Calu3 (cell line): Measurements from ENCODE around the gene VPS54. TPM values are rescaled to one million over a fixed set of nuclear protein-coding genes. Genes with fewer than 3 reads are reported as not detected.
"Not testable (repeated sequence)": the region's sequence is repeated elsewhere in the genome, so short reads cannot be mapped to it uniquely, and the experiment has no call there.

Experiments used
- BruUV-seq: library from RNA; stranded (reverse); fragments of 400-500 nt; replicated peaks from 2 replicates; lab custom pipeline; 2021; lab: Mats Ljungman, UMichigan
- CTCF ChIA-PET: fragments of 300-600 bp; sonication (Branson Sonifier 250); formaldehyde crosslinking; loops from one replicate; lab custom pipeline; 2022; ENCODE audit warnings: antibody characterized with exemption; lab: Charles Lee
- DNase-seq: peaks from one replicate; pipeline ENCODE4 v3.0.0; 2022
- H3K27ac Mint-ChIP-seq: one replicate; pipeline ENCODE4 v1.8.0; 2022; ENCODE audit warnings: mixed read lengths; ENCODE audit not compliant: unreplicated experiment
- H3K27me3 Mint-ChIP-seq: one replicate; pipeline ENCODE4 v1.8.0; 2022; ENCODE audit warnings: mixed read lengths; ENCODE audit not compliant: unreplicated experiment
- H3K36me3 Mint-ChIP-seq: one replicate; pipeline ENCODE4 v1.8.0; 2022; ENCODE audit warnings: mild to moderate bottlenecking, moderate library complexity, mixed read lengths; ENCODE audit not compliant: insufficient read depth, unreplicated experiment
- H3K4me1 Mint-ChIP-seq: one replicate; pipeline ENCODE4 v1.8.0; 2022; ENCODE audit warnings: mild to moderate bottlenecking, low read depth, mixed read lengths; ENCODE audit not compliant: unreplicated experiment
- H3K4me3 Mint-ChIP-seq: one replicate; pipeline ENCODE4 v1.8.0; 2022; ENCODE audit warnings: mild to moderate bottlenecking, low read depth, moderate library complexity, mixed read lengths; ENCODE audit not compliant: unreplicated experiment
- H3K9me3 Mint-ChIP-seq: one replicate; pipeline ENCODE4 v1.8.0; 2022; ENCODE audit warnings: low read depth, mixed read lengths; ENCODE audit not compliant: unreplicated experiment
- intact Hi-C: fragments of 100-400 bp; cut with micrococcal nuclease; formaldehyde crosslinking; loops from one replicate; pipeline ENCODE4 v1.10.0; 2022; ENCODE audit not compliant: unreplicated experiment
- total RNA-seq: library from RNA; stranded (reverse); gene quantifications from 2 replicates; pipeline ENCODE4 v1.2.3, GENCODE V29; 2022
- TF ChIP-seq, protein P1 (sequence below): fragments of 200-600 bp; IDR thresholded peaks from one replicate; pipeline ENCODE4 v1.8.0; 2022; ENCODE audit warnings: antibody characterized with exemption; ENCODE audit not compliant: unreplicated experiment

VPS54 gene
- total RNA-seq, 1 experiment from 2014 or later = 11.7 TPM

DNA sequence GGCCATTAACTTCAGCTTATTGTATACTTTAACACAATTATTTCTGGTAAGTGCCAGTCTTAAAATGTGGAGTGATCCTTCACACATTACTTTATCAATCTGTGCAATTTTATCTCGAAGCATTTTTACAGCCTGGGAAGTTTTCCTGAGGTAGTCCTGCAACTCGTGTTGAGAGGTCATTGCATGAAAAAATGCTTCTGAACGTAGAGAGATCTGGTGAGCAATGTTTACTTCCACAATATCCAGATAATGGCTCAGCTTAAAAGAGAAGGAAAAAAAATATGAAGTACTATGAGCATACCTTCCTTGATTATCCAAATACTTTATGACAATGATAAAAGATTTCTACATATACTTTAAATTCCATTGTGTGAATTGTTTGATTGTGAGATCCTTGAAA lies 57.0 kb downstream of the VPS54 start:
- TF ChIP-seq, protein P1, sequence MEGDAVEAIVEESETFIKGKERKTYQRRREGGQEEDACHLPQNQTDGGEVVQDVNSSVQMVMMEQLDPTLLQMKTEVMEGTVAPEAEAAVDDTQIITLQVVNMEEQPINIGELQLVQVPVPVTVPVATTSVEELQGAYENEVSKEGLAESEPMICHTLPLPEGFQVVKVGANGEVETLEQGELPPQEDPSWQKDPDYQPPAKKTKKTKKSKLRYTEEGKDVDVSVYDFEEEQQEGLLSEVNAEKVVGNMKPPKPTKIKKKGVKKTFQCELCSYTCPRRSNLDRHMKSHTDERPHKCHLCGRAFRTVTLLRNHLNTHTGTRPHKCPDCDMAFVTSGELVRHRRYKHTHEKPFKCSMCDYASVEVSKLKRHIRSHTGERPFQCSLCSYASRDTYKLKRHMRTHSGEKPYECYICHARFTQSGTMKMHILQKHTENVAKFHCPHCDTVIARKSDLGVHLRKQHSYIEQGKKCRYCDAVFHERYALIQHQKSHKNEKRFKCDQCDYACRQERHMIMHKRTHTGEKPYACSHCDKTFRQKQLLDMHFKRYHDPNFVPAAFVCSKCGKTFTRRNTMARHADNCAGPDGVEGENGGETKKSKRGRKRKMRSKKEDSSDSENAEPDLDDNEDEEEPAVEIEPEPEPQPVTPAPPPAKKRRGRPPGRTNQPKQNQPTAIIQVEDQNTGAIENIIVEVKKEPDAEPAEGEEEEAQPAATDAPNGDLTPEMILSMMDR = no peak
- intact Hi-C loops = no loop called here
- H3K27me3 Mint-ChIP-seq = no peaks in the 10 kb centered on the region
- H3K9me3 Mint-ChIP-seq = no peaks in the 10 kb centered on the region
- H3K36me3 Mint-ChIP-seq = no peaks in the 10 kb centered on the region
- no peak overlapping the region for H3K27ac Mint-ChIP-seq
- no peaks in the 10 kb centered on the region for H3K4me1 Mint-ChIP-seq
- no peak overlapping the region for H3K4me3 Mint-ChIP-seq
- DNase-seq = no peak
- CTCF ChIA-PET = no interaction called here
- BruUV-seq = no TSS peak

DNA sequence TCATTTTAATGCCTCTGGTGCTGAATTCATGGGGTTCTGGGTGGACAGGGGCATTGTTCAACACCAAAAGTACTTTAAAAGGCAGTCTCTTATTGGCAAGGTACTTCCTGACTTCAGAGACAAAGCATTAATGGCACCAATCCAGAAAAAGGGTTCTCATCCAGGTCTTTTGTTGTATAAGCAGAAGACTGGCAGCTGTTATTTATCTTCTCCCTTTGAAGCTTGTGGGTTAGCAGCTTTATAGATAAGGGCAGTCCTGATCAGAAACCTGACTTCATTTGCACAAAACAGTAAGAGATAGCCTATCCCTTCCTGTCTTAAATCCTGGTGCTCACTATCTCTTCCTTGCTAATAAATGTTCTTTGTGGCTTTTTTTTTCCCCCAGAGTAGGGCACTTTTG lies 68.8 kb downstream of the VPS54 start:
- H3K27me3 Mint-ChIP-seq = no peaks in the 10 kb centered on the region
- no peaks in the 10 kb centered on the region for H3K4me1 Mint-ChIP-seq
- BruUV-seq = no TSS peak
- H3K4me3 Mint-ChIP-seq = no peak overlapping the region
- H3K27ac Mint-ChIP-seq = no peak overlapping the region
- H3K36me3 Mint-ChIP-seq = no peaks in the 10 kb centered on the region
- H3K9me3 Mint-ChIP-seq = peaks cover 2% of the 10 kb centered on the region
- DNase-seq = no peak
- intact Hi-C loops = no loop called here
- TF ChIP-seq, protein P1 = no peak
- CTCF ChIA-PET = no interaction called here

DNA sequence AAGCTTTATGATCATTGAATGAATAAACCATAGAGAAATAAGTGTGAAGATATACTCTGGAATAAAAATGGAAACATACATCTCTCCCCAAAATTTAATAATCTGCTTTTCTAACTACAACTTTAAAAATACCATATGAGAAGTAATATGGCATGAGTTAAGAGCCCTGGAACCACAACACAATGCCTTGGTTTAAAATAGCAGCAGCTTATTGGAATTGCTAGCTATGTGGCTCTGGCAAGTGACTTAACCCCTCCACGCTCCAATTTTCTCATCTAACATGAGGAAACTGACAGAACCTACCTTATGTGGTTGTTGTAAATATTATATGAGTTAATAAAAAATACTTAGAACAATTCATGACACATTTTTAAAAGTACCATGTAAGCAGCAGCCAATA lies 76.4 kb downstream of the VPS54 start:
- intact Hi-C loops = no loop called here

GRCh38 chr2:63932104-63932503 lies 87.1 kb downstream of the VPS54 start:
- H3K4me1 Mint-ChIP-seq, H3K27me3 Mint-ChIP-seq, intact Hi-C loops, H3K27ac Mint-ChIP-seq, H3K36me3 Mint-ChIP-seq, H3K9me3 Mint-ChIP-seq, H3K4me3 Mint-ChIP-seq, CTCF ChIA-PET, DNase-seq, BruUV-seq: not testable (repeated sequence)

More for the DNA sequence above, 76.4 kb downstream of the VPS54 start:
- CTCF ChIA-PET = interaction anchor here (0.6 kb wide), 1 partner anchor 1186 kb away, joined by 3 read pairs; no protein-coding TSS in a partner anchor
- DNase-seq = no peak
- no peaks in the 10 kb centered on the region for H3K9me3 Mint-ChIP-seq
- BruUV-seq = no TSS peak
- no peaks in the 10 kb centered on the region for H3K36me3 Mint-ChIP-seq
- H3K27ac Mint-ChIP-seq = no peak overlapping the region
- H3K4me3 Mint-ChIP-seq = no peak overlapping the region
- H3K4me1 Mint-ChIP-seq = no peaks in the 10 kb centered on the region
- H3K27me3 Mint-ChIP-seq = no peaks in the 10 kb centered on the region
- TF ChIP-seq, protein P1 = no peak

- Mint-ChIP-seq H3K4me3 (no peak overlapping the region), H3K27ac (no peak overlapping the region), H3K27me3 (no peaks in the 10 kb centered on the region), H3K36me3 (no peaks in the 10 kb centered on the region), H3K9me3 (no peaks in the 10 kb centered on the region), H3K4me1 (no peaks in the 10 kb centered on the region)
- BruUV-seq = no TSS peak
- CTCF ChIA-PET = no interaction called here
- intact Hi-C loops = no loop called here
- TF ChIP-seq, protein P1 = no peak
- no peak for DNase-seq
These were observed 92.4 kb downstream of the VPS54 start for GRCh38 chr2:63926815-63927214.
